HG02763 (cell line): Measurements from ENCODE around the gene PNISR.

Experiments
- ATAC-seq: cut with Tn5 transposase; IDR thresholded peaks from one replicate; pipeline ENCODE4 v1.9.1; 2021; ENCODE audit warnings: mild to moderate bottlenecking, moderate library complexity; ENCODE audit not compliant: unreplicated experiment

Gene PNISR

DNA sequence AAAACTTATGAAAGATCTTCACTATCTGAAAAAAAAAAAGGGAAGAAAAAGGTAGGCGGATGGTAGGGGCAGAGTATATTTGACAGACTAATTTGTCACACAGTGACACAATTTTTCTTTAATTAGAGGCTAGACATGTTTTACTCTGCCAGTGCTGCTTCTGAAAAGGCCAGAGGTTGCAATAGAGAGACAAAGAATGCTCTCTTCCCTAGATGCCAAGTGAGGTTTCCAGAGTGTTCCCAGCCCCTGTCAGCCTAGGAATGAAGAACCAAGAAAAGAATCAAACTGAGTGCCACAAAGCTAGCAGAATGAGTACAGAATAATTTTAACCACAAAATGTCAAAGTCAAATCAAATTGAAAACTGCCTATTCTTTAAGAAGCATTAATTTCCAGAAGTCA lies 13.0 kb downstream of the PNISR start:
- no peak for ATAC-seq

DNA sequence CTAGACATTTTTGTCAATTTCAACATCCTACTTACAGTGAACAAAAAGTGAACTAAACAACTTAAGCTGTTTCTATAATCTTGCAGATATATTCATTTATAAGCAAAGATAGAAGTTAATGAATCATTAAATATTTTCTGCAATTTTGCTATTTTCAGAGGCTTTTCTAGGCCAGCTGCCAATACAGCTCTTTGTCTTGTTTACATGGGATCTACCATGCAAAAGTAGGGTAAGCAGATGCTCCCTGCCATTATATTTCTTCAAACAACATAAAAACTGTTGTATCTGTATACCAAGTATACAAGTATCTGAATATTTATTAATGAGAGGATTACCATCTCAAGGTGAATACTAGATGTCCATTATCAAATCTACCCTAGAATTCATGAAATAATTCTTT lies 15.4 kb downstream of the PNISR start:
- no peak for ATAC-seq

DNA sequence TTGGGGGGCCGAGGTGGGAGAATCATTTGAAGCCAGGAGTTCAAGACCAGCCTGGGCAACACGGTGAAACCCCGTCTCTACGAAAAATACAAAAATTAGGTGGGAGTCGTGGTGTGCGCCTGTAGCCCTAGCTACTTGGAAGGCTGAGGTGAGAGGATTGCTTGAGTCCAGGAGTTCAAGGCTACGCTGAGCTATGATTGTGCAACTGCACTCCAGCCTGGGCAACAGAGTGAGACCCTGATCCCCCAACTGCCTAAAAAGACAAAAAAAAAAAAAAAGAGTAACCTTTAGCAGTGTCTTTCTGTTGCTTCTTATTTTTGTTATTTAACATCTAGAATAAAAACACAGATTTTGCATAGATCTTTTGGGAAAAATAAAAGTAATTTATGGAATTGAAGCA lies 18.0 kb downstream of the PNISR start:
- ATAC-seq, result no peak

DNA sequence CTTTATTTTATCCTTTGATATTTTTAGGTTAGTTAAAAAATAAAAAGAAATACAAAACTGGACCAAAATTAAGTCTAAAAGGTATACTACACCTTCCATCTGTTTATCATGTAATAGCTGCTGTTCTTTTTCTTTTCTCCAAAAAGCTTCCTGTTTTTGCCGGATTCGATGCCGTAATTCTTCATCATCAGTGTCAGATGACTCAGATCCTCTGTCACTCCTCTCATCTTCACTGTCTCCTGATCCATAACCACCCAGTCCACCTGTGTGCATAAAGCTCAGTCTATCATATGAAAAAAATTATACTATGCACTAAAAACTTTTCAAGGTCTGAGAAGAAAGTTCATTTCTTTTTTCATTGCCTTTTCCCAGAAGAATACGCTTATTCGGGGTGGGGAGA lies 22.7 kb downstream of the PNISR start:
- no peak for ATAC-seq

DNA sequence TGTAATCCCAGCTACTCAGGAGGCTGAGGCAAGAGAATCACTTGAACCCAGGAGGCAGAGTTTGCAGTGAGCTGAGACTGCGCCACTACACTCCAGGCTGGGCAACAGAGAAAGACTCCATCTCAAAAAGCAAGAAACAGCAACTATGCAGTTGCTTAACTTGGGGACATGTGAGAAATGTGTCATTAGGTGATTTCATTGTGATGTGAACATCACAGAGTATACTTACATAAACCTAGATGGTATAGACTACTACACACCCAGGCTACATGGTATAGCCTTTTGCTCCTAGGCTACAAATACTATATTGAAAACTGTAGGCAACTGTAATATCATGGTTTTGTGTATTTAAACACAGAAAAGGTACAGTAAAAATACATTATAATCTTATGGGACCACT lies 27.8 kb downstream of the PNISR start:
- ATAC-seq, result no peak

DNA sequence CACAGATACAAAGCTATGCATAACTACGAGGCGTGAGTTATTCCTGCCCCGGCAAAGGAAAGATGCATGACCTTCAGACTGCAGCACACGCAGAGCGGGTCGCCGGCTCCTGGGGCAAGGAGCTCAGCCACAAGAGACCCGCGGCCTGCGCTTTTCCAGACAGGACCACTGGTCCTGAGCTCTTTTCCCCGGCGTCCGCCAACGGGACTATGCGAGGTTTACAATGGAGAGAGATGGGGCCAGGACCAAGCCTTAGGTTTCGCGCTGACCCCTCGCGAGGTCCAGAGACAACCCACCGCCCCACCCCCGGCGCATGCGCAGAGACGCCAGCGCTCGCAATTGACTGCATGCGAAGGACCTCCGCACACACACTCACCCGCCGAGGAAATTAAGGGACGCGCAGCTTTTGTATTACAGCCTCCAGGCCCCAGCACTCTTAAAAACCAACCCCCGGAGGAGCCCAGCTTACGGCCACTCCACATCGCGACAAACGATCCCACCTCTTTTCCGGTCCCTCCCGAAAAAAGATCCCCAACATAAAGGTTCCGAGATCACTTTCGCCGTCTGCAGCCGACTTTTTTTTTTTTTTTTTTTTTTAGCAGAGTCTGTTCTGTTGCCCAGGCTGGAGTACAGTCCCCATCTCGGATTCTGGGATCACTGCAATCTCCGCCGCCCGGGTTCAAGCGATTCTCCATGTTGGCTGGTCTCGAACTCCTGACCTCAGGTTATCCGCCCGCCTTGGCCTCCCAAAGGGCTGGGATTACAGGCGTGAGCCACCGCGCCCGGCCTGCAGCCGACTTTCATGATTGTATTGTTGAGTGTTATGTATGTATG lies 31.2 kb downstream of the PNISR start, which contains the start of gene COQ3:
TSS of gene COQ3 (minus strand) at position 498 of the 834 bp plus-strand sequence. CDS start at position 482, 16 bp downstream.
- ATAC-seq, result peak; percentile 87

GRCh38 chr6:99393366-99393697 lies 31.8 kb downstream of the PNISR start:
- peak; percentile 14 for ATAC-seq

- no peak for ATAC-seq
Observed at GRCh38 chr6:99390896-99391295, 34.2 kb downstream of the PNISR start.

DNA sequence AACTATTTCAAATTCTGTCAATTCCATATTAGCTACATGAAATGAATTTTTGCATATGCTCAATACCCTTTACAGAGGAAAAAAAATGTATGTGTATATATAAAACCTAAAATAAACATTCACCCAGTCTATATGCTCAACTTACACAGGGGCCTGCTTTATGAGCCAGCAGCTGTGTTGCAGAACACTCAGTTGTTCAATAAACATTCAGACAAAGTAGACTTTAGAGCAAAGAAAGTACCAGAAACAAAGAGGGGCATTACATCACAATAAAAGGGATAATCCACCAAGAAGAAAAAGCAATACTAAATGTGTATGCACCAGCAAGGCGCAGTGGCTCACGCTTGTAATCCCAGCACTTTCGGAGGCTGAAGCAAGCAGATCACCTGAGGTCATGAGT lies 40.6 kb downstream of the PNISR start:
- ATAC-seq, result no peak

- no peak for ATAC-seq
Observed at GRCh38 chr6:99378636-99379035, 46.5 kb downstream of the PNISR start.

DNA sequence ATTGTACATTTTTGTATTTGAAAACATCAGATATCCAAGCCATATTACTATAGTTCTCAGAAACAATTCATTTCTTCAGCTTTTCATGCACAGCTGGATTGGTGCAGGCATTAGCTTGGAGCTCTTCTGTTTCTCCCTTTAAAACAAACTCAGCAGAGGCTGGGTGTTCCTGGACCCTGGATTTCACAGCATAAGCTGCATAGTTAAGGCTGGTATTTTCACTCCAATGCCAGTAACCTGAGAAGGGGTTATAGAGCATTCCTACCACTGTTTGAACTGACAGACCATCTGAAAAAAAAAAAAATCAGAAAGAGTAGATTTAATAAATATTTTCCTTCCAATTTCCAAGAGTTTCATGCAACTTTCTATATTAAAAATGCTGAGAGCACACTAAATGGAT lies 55.6 kb downstream of the PNISR start:
- no peak for ATAC-seq

DNA sequence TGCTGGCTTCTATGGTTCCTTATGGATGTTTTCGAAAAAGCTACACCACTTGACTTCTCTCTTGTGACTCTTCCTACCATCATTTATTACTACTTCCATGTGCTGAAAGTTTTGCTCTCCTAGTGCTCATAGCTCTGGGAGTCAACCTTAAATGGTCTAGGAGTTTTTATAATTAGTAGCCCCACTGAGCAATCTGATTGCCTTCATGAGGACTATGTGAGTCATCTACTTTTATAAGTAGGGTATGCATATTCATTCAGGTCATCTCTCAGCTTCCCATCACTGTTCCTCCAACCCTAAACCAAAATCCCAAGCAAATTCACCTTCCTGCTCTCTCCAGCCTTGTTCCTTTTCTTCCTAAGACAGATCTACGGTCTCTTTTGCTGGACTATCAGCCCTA lies 58.3 kb downstream of the PNISR start:
- no peak for ATAC-seq

DNA sequence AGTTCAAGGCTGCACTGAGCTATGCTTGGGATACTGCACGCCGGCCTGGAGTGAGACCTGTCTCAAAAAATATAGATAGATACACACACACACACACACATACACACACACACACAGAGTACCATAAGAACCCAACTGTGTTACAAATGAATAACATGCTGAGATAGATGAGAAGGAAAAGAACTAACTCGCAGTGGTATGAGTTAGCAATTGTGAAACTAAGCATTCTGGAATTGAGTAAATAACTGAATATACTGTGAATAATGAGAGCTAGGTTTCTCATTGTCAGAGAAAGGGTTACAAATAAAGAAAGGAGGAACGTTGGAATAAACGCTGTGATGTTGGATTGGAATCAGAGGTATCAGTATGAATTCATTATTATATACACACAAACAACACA lies 61.1 kb downstream of the PNISR start:
- ATAC-seq, result peak; percentile 75

DNA sequence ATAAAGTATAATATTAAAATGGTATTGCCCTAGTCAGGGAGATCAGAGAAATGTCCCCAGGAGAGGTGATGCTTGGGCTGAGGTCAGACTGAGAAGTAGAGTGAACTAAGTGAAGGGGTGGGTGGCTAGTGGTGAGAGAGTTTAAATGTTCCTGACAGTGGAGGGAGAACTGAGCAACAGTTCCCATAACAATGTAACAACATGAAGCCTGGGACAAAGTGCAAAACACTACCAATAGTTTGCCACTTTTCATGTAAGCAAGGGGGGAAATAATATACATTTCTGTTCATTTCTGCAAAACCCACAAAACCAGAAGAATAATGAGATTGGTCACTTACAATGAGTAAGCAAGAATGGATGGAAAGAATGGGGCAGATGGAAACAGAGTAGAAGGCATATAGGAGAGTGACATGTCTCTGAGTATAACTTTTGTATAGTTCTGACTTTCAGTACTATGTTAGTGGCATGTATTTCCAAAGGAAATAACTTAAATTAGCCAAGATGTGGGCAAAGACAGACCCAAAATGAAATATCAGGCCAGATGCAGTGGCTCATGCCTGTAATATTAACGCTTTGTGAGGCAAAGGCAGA lies 62.3 kb downstream of the PNISR start:
- ATAC-seq, result no peak

DNA sequence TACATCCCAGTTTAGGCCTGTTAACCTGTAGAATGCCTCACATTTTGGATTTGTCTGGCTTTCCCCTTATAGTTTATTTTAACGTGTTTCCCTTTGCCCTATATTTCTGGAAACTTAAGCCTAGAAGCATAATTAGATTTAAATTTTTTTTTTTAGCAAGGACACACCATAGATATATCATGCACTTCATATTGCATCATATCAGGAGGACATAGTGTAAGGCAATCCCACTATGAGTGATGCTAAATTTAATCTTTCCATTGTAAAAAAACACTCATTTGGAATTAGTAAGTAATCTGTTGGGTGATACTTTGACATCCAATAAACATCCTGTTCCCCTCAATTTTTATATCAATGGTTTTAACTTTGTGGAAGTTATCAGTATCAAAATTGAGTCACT lies 65.3 kb downstream of the PNISR start:
- no peak for ATAC-seq

DNA sequence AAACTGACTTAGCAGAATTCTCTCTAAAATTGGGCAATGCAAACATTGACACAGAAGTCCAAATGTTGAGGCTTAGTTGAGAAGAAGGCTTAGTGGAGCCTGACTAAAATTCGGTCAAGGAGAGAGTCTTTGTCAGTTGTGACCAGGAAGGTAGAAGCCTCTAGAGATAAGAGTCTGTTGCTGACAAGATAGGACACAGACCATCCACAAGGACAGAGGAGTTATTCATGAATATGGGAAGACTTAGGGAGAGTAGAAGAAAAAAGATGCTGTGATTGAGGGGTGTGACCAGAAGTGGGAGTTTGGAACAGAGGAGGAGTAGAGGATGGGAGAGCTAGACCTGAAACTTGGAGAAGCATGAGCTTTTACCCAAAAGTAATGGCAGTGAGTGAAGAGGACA lies 68.5 kb downstream of the PNISR start:
- no peak for ATAC-seq

DNA sequence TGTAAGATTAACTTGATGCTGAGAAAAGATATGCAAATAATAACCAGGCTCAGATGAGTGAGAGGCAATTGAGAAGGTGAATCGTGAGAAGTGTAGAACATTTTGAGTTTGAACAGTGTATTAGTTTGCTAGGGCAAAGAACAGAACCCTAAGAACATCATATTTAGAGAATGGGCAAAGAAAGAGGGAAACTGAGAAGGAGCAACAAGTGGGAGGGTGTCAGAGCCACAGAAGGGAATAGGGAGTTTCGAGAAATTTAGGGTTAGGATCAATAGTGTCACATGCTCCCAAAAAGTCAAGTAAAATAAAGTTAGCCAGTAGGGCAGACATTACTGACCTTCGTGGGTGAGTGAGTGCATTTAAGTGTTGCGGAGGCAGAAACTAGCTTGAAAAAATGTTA lies 70.1 kb downstream of the PNISR start:
- no peak for ATAC-seq

DNA sequence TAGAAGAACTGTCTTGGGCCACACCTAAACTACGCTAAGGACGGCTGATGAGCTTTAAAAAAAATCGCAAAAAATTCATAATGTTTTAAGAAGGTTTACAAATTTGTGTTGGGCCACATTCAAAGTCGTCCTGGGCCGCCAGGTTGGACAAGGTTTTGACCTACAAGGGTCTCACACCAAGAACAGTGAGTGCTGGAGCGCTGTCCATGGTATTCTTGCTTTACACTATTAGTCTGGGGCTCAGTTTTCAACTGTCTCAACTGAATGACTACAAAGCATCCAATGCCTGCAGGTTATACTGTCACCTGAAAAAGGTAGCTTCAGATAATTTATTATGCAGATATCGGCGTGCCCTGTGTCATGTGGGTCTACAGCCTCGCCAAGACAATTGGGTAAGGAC lies 72.0 kb downstream of the PNISR start:
- ATAC-seq, result no peak

DNA sequence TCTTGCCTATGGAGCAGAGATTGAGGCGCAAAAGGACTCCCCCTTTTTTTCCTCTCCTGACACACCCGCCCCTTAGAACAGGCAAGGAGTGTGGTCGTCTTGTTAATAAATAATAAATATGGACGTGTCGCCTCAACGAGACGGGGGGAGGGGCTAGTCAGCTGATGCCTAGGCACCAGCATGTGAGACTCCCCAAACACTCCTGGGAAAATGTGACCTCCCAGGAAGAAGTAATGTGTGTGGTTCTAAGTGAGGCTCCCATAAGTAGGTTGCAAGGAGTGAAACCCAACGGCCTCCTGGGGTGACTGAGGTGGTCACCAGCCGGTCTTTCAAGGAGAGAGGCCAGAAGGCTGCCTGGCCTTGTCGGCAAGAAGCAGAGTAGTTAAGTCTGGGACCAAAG lies 74.5 kb downstream of the PNISR start:
- ATAC-seq, result no peak

DNA sequence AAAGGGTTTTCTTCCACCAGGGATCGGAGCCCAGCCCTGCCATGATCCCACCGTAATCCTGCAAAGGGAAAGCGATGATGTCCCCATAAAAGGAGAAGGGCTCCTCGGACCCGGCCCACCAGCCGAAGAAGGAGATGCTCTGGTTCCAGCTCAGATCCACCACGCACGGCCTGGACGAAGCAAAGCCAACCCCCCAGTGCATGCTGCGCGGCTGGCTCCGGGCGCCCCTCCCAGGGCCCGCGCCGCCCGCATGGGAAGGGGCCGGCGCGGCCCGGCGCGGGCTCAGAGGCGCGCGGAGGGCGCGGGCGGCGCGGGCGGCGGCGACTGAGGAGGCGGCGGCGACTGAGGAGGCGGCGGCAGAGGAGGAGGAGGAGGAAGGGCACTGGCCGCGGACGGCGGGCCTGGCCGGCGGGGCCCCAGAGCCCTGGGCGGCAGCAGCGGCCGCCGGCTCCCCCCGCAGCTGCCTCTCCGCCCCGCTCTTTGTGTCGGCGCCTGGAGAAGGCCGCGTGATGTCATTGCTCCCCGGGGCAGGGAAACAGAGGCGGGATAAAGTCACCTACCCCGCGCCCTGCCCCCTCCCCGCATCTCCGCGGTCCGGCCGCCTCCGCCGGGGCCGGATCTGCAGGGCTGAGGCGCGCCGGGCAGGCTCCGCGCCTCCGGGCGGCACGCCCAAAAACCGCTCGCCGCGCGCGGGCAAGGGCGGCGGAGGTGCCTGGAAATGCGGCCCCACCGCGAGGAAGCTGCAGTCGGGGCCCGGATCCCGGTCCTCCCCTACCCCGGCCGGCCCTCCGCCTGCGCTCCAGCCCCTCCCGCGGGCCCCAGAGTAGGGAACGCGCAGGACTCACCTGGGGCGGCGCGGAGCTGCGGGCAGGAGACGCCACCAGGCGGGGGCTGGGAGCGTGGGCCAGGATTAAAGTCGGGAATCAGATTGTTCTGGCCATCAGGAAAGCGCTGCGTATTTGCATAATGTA lies 75.7 kb downstream of the PNISR start, which contains the start of gene FAXC:
TSS of gene FAXC (minus strand) at position 504 of the 971 bp plus-strand sequence. CDS start at position 202, 302 bp downstream.
- ATAC-seq, result no peak
